Measurements from ENCODE around the gene POLE3. TPM values are rescaled to one million over a fixed set of nuclear protein-coding genes. Genes with fewer than 3 reads are reported as not detected.

The POLE3 gene
- total RNA-seq, 2 experiments from 2014 or later, result 130 to 132 TPM

GRCh38 chr9:113436728-113437515 is 26.4 kb upstream of the POLE3 start:
- Histone ChIP-seq H3K27ac (ENCODE audit: low read depth, low read length, poor library complexity, severe bottlenecking) (no peak overlapping the region), H3K4me1 (ENCODE audit: insufficient read depth, low read length, poor library complexity, severe bottlenecking) (no peaks in the 10 kb centered on the region), H3K9me3 (ENCODE audit: low read length) (no peaks in the 10 kb centered on the region), H2AFZ (ENCODE audit: low read length) (no peak overlapping the region), H3K79me2 (ENCODE audit: insufficient read depth, low read depth, low read length) (no peaks in the 10 kb centered on the region), H3K4me2 (ENCODE audit: low read length) (no peak overlapping the region), H3K36me3 (ENCODE audit: insufficient read depth, low read length) (no peaks in the 10 kb centered on the region), H3K4me3 (ENCODE audit: low read depth, low read length, poor library complexity, severe bottlenecking) (no peak overlapping the region), H3K9me2 (ENCODE audit: insufficient read depth, low read length) (no peaks in the 10 kb centered on the region), H4K20me1 (ENCODE audit: insufficient read depth, low read length) (no peaks in the 10 kb centered on the region)
- intact Hi-C loops (cut with micrococcal nuclease; ENCODE audit: unreplicated experiment), result no loop called here
- CTCF ChIA-PET (ENCODE audit: unreplicated experiment), result no interaction called here
- BruUV-seq (replicated peaks), result no TSS peak
- POLR2A ChIA-PET, result interaction anchor here (0.6 kb wide), 1 partner anchor 127 kb away, joined by 3 read pairs; no protein-coding TSS in a partner anchor
- no peak for DNase-seq (ENCODE audit: low spot score)
- TF ChIP-seq CTCF (conservative IDR thresholded peaks at IDR 0.05; ENCODE audit: low read length), result no peak
- TF ChIP-seq EZH2phosphoT487 (IDR thresholded peaks at IDR 0.05; ENCODE audit: borderline replicate concordance, low read depth, low read length), result no peak

- DNase-seq (ENCODE audit: low spot score), result no peak
- TF ChIP-seq EZH2phosphoT487 (IDR thresholded peaks at IDR 0.05; ENCODE audit: borderline replicate concordance, low read depth, low read length) (no peak), CTCF (conservative IDR thresholded peaks at IDR 0.05; ENCODE audit: low read length) (no peak)
- CTCF ChIA-PET (ENCODE audit: unreplicated experiment), result no interaction called here
- Histone ChIP-seq H3K9me2 (ENCODE audit: insufficient read depth, low read length) (no peaks in the 10 kb centered on the region), H2AFZ (ENCODE audit: low read length) (no peak overlapping the region), H3K4me2 (ENCODE audit: low read length) (no peak overlapping the region), H3K4me1 (ENCODE audit: insufficient read depth, low read length, poor library complexity, severe bottlenecking) (no peaks in the 10 kb centered on the region), H3K9me3 (ENCODE audit: low read length) (no peaks in the 10 kb centered on the region), H3K79me2 (ENCODE audit: insufficient read depth, low read depth, low read length) (no peaks in the 10 kb centered on the region), H3K36me3 (ENCODE audit: insufficient read depth, low read length) (no peaks in the 10 kb centered on the region), H3K27ac (ENCODE audit: low read depth, low read length, poor library complexity, severe bottlenecking) (no peak overlapping the region), H4K20me1 (ENCODE audit: insufficient read depth, low read length) (no peaks in the 10 kb centered on the region), H3K4me3 (ENCODE audit: low read depth, low read length, poor library complexity, severe bottlenecking) (no peak overlapping the region)
- intact Hi-C loops (cut with micrococcal nuclease; ENCODE audit: unreplicated experiment), result no loop called here
- BruUV-seq (replicated peaks), result no TSS peak
- POLR2A ChIA-PET, result interaction anchor here (1.7 kb wide), 1 partner anchor 15 kb away, joined by 6 read pairs; no protein-coding TSS in a partner anchor
Measured at GRCh38 chr9:113431191-113431590, 20.7 kb upstream of the POLE3 start.

GRCh38 chr9:113428062-113428615 is 17.7 kb upstream of the POLE3 start:
- no peaks in the 10 kb centered on the region for H3K36me3 ChIP-seq (ENCODE audit: insufficient read depth, low read length)
- H3K4me3 ChIP-seq (ENCODE audit: low read depth, low read length, poor library complexity, severe bottlenecking), result no peak overlapping the region
- ChIA-PET POLR2A (no interaction called here), CTCF (ENCODE audit: unreplicated experiment) (no interaction called here)
- H3K4me1 ChIP-seq (ENCODE audit: insufficient read depth, low read length, poor library complexity, severe bottlenecking), result no peaks in the 10 kb centered on the region
- TF ChIP-seq CTCF (conservative IDR thresholded peaks at IDR 0.05; ENCODE audit: low read length) (no peak), EZH2phosphoT487 (IDR thresholded peaks at IDR 0.05; ENCODE audit: borderline replicate concordance, low read depth, low read length) (no peak)
- no peaks in the 10 kb centered on the region for H3K9me3 ChIP-seq (ENCODE audit: low read length)
- H3K9me2 ChIP-seq (ENCODE audit: insufficient read depth, low read length), result no peaks in the 10 kb centered on the region
- no peak overlapping the region for H3K4me2 ChIP-seq (ENCODE audit: low read length)
- intact Hi-C loops (cut with micrococcal nuclease; ENCODE audit: unreplicated experiment), result no loop called here
- H4K20me1 ChIP-seq (ENCODE audit: insufficient read depth, low read length), result no peaks in the 10 kb centered on the region
- no peaks in the 10 kb centered on the region for H3K79me2 ChIP-seq (ENCODE audit: insufficient read depth, low read depth, low read length)
- no peak overlapping the region for H2AFZ ChIP-seq (ENCODE audit: low read length)
- DNase-seq (ENCODE audit: low spot score), result no peak
- no TSS peak for BruUV-seq (replicated peaks)
- H3K27ac ChIP-seq (ENCODE audit: low read depth, low read length, poor library complexity, severe bottlenecking), result no peak overlapping the region
